ENCODE data around the gene ABCC5. TPM values are rescaled to one million over a fixed set of nuclear protein-coding genes. Genes with fewer than 3 reads are reported as not detected.
A peak's percentile ranks its signal among the peaks of the same experiment; 100 is the strongest.
"Not testable (repeated sequence)": the region's sequence is repeated elsewhere in the genome, so short reads cannot be mapped to it uniquely, and the experiment has no call there.

Gene ABCC5
- total and polyA plus RNA-seq, 9 donors: 15.8 to 28.7 (median 21.8) TPM

GRCh38 chr3:184018424-184018973 is 815 bp upstream of the ABCC5 start:
- peaks cover 4% of the 10 kb centered on the region for H3K36me3 ChIP-seq (ENCODE audit: control insufficient read depth, insufficient read depth, low read length)
- no peaks in the 10 kb centered on the region for H3K27me3 ChIP-seq (ENCODE audit: control insufficient read depth, insufficient read depth, low read length)
- no peaks in the 10 kb centered on the region for H3K9me3 ChIP-seq (replicated peaks; ENCODE audit: control insufficient read depth, low read depth, low read length)
- peaks cover 12% of the 10 kb centered on the region for H3K4me1 ChIP-seq (ENCODE audit: control insufficient read depth, insufficient read depth, low read length)
- no peak for DNase-seq
- 93% methylated on average over 8 of the region's 21 CpGs for WGBS (ENCODE audit: insufficient coverage)
- no peak overlapping the region for H3K27ac ChIP-seq (ENCODE audit: low read length)
- H3K4me3 ChIP-seq (ENCODE audit: low read length): peak overlapping the region; percentile 92

- Histone ChIP-seq H3K27me3 (ENCODE audit: control insufficient read depth, insufficient read depth, low read length) (no peaks in the 10 kb centered on the region), H3K27ac (ENCODE audit: low read length) (peak overlapping the region; percentile 10), H3K4me3 (ENCODE audit: low read length) (peak overlapping the region; percentile 92), H3K36me3 (ENCODE audit: control insufficient read depth, insufficient read depth, low read length) (peaks cover 9% of the 10 kb centered on the region), H3K9me3 (replicated peaks; ENCODE audit: control insufficient read depth, low read depth, low read length) (no peaks in the 10 kb centered on the region), H3K4me1 (ENCODE audit: control insufficient read depth, insufficient read depth, low read length) (peaks cover 12% of the 10 kb centered on the region)
- WGBS (ENCODE audit: insufficient coverage): 5% methylated on average over 56 of the region's 57 CpGs
- peak; percentile 71 for DNase-seq
These were observed 643 bp downstream of the ABCC5 start for GRCh38 chr3:184016811-184017671.

- H3K4me3 ChIP-seq (ENCODE audit: low read length): no peak overlapping the region
- peak overlapping the region; percentile 42 for H3K27ac ChIP-seq (ENCODE audit: low read length)
- no peaks in the 10 kb centered on the region for H3K9me3 ChIP-seq (replicated peaks; ENCODE audit: control insufficient read depth, low read depth, low read length)
- H3K36me3 ChIP-seq (ENCODE audit: control insufficient read depth, insufficient read depth, low read length): peaks cover 9% of the 10 kb centered on the region
- no peak for DNase-seq
- no peaks in the 10 kb centered on the region for H3K27me3 ChIP-seq (ENCODE audit: control insufficient read depth, insufficient read depth, low read length)
- H3K4me1 ChIP-seq (ENCODE audit: control insufficient read depth, insufficient read depth, low read length): peaks cover 12% of the 10 kb centered on the region
- WGBS (ENCODE audit: insufficient coverage): 67% methylated on average over 4 of the region's 5 CpGs
These were observed 1.5 kb downstream of the ABCC5 start for GRCh38 chr3:184016169-184016570.

GRCh38 chr3:184015381-184016019 is 2.2 kb downstream of the ABCC5 start:
- Histone ChIP-seq H3K4me1 (ENCODE audit: control insufficient read depth, insufficient read depth, low read length) (peaks cover 12% of the 10 kb centered on the region), H3K27me3 (ENCODE audit: control insufficient read depth, insufficient read depth, low read length) (no peaks in the 10 kb centered on the region), H3K36me3 (ENCODE audit: control insufficient read depth, insufficient read depth, low read length) (peaks cover 9% of the 10 kb centered on the region), H3K27ac (ENCODE audit: low read length) (peak overlapping the region; percentile 42), H3K9me3 (replicated peaks; ENCODE audit: control insufficient read depth, low read depth, low read length) (no peaks in the 10 kb centered on the region), H3K4me3 (ENCODE audit: low read length) (no peak overlapping the region)
- no peak for DNase-seq
- WGBS (ENCODE audit: insufficient coverage): no CpG with 5 or more reads among the region's 10 CpGs

- H3K27me3 ChIP-seq (ENCODE audit: control insufficient read depth, insufficient read depth, low read length): no peaks in the 10 kb centered on the region
- WGBS (ENCODE audit: insufficient coverage): 100% methylated on average over 1 of the region's 6 CpGs
- H3K27ac ChIP-seq (ENCODE audit: low read length): no peak overlapping the region
- H3K4me1 ChIP-seq (ENCODE audit: control insufficient read depth, insufficient read depth, low read length): peaks cover 12% of the 10 kb centered on the region
- no peak overlapping the region for H3K4me3 ChIP-seq (ENCODE audit: low read length)
- H3K36me3 ChIP-seq (ENCODE audit: control insufficient read depth, insufficient read depth, low read length): peaks cover 15% of the 10 kb centered on the region
- DNase-seq: no peak
- H3K9me3 ChIP-seq (replicated peaks; ENCODE audit: control insufficient read depth, low read depth, low read length): no peaks in the 10 kb centered on the region
These were observed 5.5 kb downstream of the ABCC5 start for GRCh38 chr3:184011937-184012889.

GRCh38 chr3:184011230-184011876 is 6.3 kb downstream of the ABCC5 start:
- no peaks in the 10 kb centered on the region for H3K9me3 ChIP-seq (replicated peaks; ENCODE audit: control insufficient read depth, low read depth, low read length)
- H3K36me3 ChIP-seq (ENCODE audit: control insufficient read depth, insufficient read depth, low read length): peaks cover 15% of the 10 kb centered on the region
- DNase-seq: no peak
- no peak overlapping the region for H3K4me3 ChIP-seq (ENCODE audit: low read length)
- peaks cover 5% of the 10 kb centered on the region for H3K4me1 ChIP-seq (ENCODE audit: control insufficient read depth, insufficient read depth, low read length)
- H3K27me3 ChIP-seq (ENCODE audit: control insufficient read depth, insufficient read depth, low read length): no peaks in the 10 kb centered on the region
- no CpG with 5 or more reads among the region's 4 CpGs for WGBS (ENCODE audit: insufficient coverage)
- H3K27ac ChIP-seq (ENCODE audit: low read length): no peak overlapping the region

- Histone ChIP-seq H3K4me1 (ENCODE audit: control insufficient read depth, insufficient read depth, low read length) (no peaks in the 10 kb centered on the region), H3K36me3 (ENCODE audit: control insufficient read depth, insufficient read depth, low read length) (peaks cover 11% of the 10 kb centered on the region)
These were observed 9.5 kb downstream of the ABCC5 start for GRCh38 chr3:184008161-184008560.

GRCh38 chr3:184007143-184007813 is 10.4 kb downstream of the ABCC5 start:
- WGBS (ENCODE audit: insufficient coverage): no CpG with 5 or more reads among the region's 11 CpGs
- not testable (repeated sequence) for DNase-seq; H3K36me3 ChIP-seq (ENCODE audit: control insufficient read depth, insufficient read depth, low read length); H3K4me1 ChIP-seq (ENCODE audit: control insufficient read depth, insufficient read depth, low read length); H3K27me3 ChIP-seq (ENCODE audit: control insufficient read depth, insufficient read depth, low read length); H3K9me3 ChIP-seq (replicated peaks; ENCODE audit: control insufficient read depth, low read depth, low read length); H3K27ac ChIP-seq (ENCODE audit: low read length); H3K4me3 ChIP-seq (ENCODE audit: low read length)

More at GRCh38 chr3:184008161-184008560, 9.5 kb downstream of the ABCC5 start:
- no peaks in the 10 kb centered on the region for H3K27me3 ChIP-seq (ENCODE audit: control insufficient read depth, insufficient read depth, low read length)
- DNase-seq: no peak
- H3K9me3 ChIP-seq (replicated peaks; ENCODE audit: control insufficient read depth, low read depth, low read length): no peaks in the 10 kb centered on the region
- WGBS (ENCODE audit: insufficient coverage): no CpG with 5 or more reads among the region's 3 CpGs
- no peak overlapping the region for H3K27ac ChIP-seq (ENCODE audit: low read length)
- no peak overlapping the region for H3K4me3 ChIP-seq (ENCODE audit: low read length)

GRCh38 chr3:184005941-184006507 is 11.7 kb downstream of the ABCC5 start:
- no peaks in the 10 kb centered on the region for H3K4me1 ChIP-seq (ENCODE audit: control insufficient read depth, insufficient read depth, low read length)
- no peaks in the 10 kb centered on the region for H3K27me3 ChIP-seq (ENCODE audit: control insufficient read depth, insufficient read depth, low read length)
- 29% methylated on average over 7 of the region's 11 CpGs for WGBS (ENCODE audit: insufficient coverage)
- H3K36me3 ChIP-seq (ENCODE audit: control insufficient read depth, insufficient read depth, low read length): peaks cover 9% of the 10 kb centered on the region
- no peak overlapping the region for H3K27ac ChIP-seq (ENCODE audit: low read length)
- DNase-seq: peak; percentile 67
- no peak overlapping the region for H3K4me3 ChIP-seq (ENCODE audit: low read length)
- H3K9me3 ChIP-seq (replicated peaks; ENCODE audit: control insufficient read depth, low read depth, low read length): no peaks in the 10 kb centered on the region
